NT2/D1 (cell line): ENCODE data around the gene PIK3R1.

Experiments
- YY1 ChIP-seq: IDR thresholded peaks from 2 replicates; pipeline ENCODE4 v1.6.1; 2011; ENCODE audit not compliant: insufficient read length, insufficient read depth
- ZNF274 ChIP-seq: IDR thresholded peaks from 2 replicates; pipeline ENCODE4 v1.6.1; 2011; ENCODE audit warnings: mild to moderate bottlenecking, low read depth, low read length

GRCh38 chr5:68243251-68243650 lies 27.7 kb downstream of the PIK3R1 start:
- TF ChIP-seq ZNF274 (no peak), YY1 (no peak)
